Activated T-helper 2 cell treated with anti-CD3 and anti-CD28 coated beads, Interferon-gamma antibody, Interleukin-2, Interleukin-4, amounts not matched to agents 10 μg/mL and 5 μg/mL and 100 μg/mL, durations not matched to agents 14 hours and 24 hours and 36 hours (primary cell): ENCODE data around the gene GALNT6. TPM values are rescaled to one million over a fixed set of nuclear protein-coding genes. Genes with fewer than 3 reads are reported as not detected.

Experiments
- DNase-seq: peaks from one replicate; pipeline ENCODE4 v3.0.0; 2021; ENCODE audit warnings: low spot score
- H3K27ac Mint-ChIP-seq: one replicate; pipeline ENCODE4 v1.8.0; 2021; ENCODE audit warnings: mixed read lengths
- H3K27me3 Mint-ChIP-seq: one replicate; pipeline ENCODE4 v1.8.0; 2021; ENCODE audit warnings: low read depth, mixed read lengths
- H3K36me3 Mint-ChIP-seq: one replicate; pipeline ENCODE4 v1.8.0; 2021; ENCODE audit warnings: low read depth, mixed read lengths
- H3K4me1 Mint-ChIP-seq: one replicate; pipeline ENCODE4 v1.8.0; 2021; ENCODE audit warnings: low read depth, mixed read lengths
- H3K4me3 Mint-ChIP-seq: one replicate; pipeline ENCODE4 v1.8.0; 2021; ENCODE audit warnings: low read depth, mild to moderate bottlenecking, moderate library complexity, mixed read lengths
- H3K9me3 Mint-ChIP-seq: one replicate; pipeline ENCODE4 v1.8.0; 2021; ENCODE audit warnings: mixed read lengths
- intact Hi-C: fragments of 100-400 bp; cut with micrococcal nuclease; formaldehyde crosslinking; loops from one replicate; pipeline ENCODE4 v1.15.1; 2023
- total RNA-seq: library from RNA; stranded (reverse); gene quantifications from 2 replicates; pipeline ENCODE4 v1.2.3, GENCODE V29; 2022

The GALNT6 gene
- total RNA-seq, 1 donor from 2014 or later = 19.9 TPM

DNA sequence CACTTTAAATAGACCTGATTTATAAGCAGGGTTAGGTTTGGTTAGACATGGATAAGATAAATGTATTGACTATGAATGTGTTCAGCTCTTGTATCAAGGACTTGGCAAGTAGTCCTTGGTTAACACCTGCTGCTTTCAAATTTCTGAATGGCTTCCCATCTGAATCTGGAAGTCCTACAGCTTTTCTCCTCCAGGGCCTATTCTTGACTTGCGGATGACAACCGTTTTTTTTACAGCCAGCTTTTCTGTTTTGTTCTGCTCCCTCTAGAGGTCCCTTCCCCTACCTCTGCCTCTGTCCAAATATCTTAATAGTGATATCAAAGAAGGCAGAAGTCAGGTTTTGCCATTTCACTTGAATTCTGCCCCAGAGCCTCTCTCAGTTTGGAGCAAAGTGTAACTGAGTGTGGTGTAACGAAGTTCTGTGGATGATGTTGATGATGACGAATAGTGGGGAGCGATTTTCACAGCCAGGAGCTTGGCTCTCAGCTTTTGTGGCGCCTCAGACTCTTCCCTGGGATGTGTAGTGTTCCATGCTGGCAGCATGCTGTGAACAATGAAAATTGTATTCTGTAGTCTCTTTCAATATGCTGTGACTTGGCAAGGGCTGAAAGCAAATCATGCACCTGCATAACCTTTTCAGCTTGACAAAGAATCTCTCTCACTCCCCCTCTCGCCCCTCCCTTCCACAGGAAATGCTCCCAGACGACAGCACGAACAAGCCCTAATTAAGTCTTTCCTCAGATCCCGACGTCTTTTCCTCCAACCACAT, 28.4 kb upstream of the GALNT6 start:
- DNase-seq = no peak
- no peaks in the 10 kb centered on the region for H3K9me3 Mint-ChIP-seq
- intact Hi-C loops = loop anchor here (5.0 kb wide), 2 partner anchors 403 to 458 kb away; no protein-coding TSS in a partner anchor
- no peak overlapping the region for H3K4me3 Mint-ChIP-seq
- no peaks in the 10 kb centered on the region for H3K36me3 Mint-ChIP-seq
- peaks cover 14% of the 10 kb centered on the region for H3K27me3 Mint-ChIP-seq
- no peak overlapping the region for H3K27ac Mint-ChIP-seq
- peaks cover 4% of the 10 kb centered on the region for H3K4me1 Mint-ChIP-seq

DNA sequence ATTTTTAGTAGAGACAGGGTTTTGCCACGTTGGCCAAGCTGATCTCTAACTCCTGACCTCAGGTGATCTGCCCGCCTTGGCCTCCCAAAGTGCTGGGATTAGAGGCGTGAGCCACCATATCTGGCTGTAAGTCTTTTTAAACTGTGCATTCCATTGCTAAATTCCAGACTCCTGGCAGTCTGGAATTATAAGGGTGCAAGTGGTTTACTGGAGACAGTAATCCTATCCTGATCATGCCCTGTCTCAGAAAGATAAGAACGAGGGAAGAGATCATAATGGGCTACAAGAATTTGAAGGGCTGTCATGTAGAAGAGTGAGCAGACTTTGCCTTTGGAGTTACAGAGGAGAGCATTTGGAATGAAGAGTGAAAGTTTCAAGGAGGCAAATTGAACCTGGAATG, 26.6 kb upstream of the GALNT6 start:
- DNase-seq = no peak
- no peak overlapping the region for H3K4me3 Mint-ChIP-seq
- H3K27ac Mint-ChIP-seq = no peak overlapping the region
- no peaks in the 10 kb centered on the region for H3K9me3 Mint-ChIP-seq
- no peaks in the 10 kb centered on the region for H3K36me3 Mint-ChIP-seq
- H3K27me3 Mint-ChIP-seq = peaks cover 20% of the 10 kb centered on the region
- intact Hi-C loops = no loop called here
- H3K4me1 Mint-ChIP-seq = peaks cover 2% of the 10 kb centered on the region

DNA sequence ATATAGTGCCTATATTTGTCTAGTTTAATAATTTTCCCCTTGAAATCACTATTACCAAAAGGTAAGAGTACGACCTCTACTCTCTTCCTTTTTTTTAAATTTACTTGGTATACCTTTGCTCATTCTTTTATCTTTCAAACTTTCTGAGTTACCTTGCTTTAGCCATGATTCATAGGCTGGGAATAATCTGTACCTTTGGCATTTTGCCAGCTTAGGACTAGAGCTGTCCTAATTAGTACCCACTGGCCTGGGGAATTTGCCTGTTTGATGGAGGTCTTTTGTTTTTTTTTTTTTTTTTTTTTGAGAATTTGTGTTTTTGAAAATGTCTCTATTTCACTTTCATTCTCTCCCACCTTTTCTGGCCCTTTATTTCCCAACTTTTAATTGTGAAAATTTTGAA, 24.7 kb upstream of the GALNT6 start:
- Mint-ChIP-seq H3K4me1 (peaks cover 2% of the 10 kb centered on the region), H3K4me3 (no peak overlapping the region), H3K27ac (no peak overlapping the region), H3K36me3 (no peaks in the 10 kb centered on the region), H3K27me3 (peaks cover 26% of the 10 kb centered on the region), H3K9me3 (no peaks in the 10 kb centered on the region)
- DNase-seq = no peak
- intact Hi-C loops = no loop called here

DNA sequence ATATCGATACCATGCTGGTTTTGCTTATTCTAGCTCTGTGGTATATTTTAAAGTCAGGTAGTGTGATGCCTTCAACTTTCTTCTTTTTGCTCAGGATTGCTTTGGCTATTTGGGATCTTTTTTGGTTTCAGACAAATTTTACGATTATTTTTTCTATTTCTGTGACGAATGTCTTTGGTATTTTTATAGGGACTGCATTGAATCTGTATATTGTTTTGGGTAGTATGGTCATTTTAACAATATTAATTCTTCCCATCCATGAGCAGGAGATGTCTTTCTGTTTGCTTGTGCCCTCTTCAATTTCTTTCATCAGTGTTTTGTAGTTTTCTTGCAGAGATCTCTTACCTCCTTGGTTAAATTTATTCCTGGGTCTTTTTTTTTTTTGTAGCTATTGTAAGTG, 22.6 kb upstream of the GALNT6 start:
- no peak for DNase-seq
- Mint-ChIP-seq H3K4me1 (peaks cover 2% of the 10 kb centered on the region), H3K27me3 (peaks cover 26% of the 10 kb centered on the region), H3K27ac (no peak overlapping the region), H3K36me3 (no peaks in the 10 kb centered on the region), H3K9me3 (no peaks in the 10 kb centered on the region), H3K4me3 (no peak overlapping the region)
- intact Hi-C loops = no loop called here

DNA sequence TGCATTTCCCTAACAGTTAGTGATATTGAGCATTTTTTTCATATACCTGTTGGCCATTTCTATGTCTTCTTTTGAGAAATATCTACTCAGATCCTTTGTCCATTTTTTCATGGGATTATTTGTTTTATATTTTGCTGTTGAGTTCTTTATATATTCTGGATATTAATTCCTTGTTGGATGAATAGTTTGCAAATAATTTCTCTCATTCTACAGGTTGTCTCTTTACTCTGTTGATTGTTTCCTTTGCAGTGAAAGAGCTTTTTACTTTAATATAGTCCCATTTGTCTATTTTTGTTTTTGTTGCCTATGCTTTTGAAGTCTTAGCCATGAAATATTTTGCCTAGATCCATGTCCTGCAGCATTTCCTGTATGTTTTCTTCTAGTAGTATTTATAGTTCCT, 21.9 kb upstream of the GALNT6 start:
- DNase-seq = no peak
- Mint-ChIP-seq H3K27me3 (peaks cover 26% of the 10 kb centered on the region), H3K9me3 (no peaks in the 10 kb centered on the region), H3K27ac (no peak overlapping the region), H3K4me3 (no peak overlapping the region), H3K4me1 (peaks cover 2% of the 10 kb centered on the region), H3K36me3 (no peaks in the 10 kb centered on the region)
- intact Hi-C loops = no loop called here

DNA sequence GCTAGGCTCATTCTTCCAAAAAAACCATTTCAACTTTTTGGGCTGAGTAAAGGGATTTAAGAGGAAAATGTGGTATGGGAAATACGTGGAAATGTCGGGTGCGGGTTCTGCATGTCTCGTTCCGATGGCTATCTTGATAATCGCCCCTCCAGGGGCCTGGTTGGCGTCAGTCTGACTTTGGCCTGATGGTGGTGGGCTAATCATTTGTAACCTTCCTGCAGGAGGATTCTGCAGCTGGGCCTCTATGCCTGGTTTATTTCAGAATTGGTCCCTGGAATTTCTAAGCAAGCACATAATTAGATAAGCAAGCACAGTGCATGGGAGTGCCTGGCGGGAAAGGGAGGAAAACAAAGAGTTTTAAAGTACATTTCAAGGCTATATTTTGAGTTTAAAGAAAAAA, 18.6 kb upstream of the GALNT6 start:
- Mint-ChIP-seq H3K27me3 (peaks cover 16% of the 10 kb centered on the region), H3K9me3 (no peaks in the 10 kb centered on the region), H3K4me1 (peaks cover 6% of the 10 kb centered on the region), H3K36me3 (no peaks in the 10 kb centered on the region), H3K4me3 (no peak overlapping the region), H3K27ac (no peak overlapping the region)
- no peak for DNase-seq
- intact Hi-C loops = no loop called here

DNA sequence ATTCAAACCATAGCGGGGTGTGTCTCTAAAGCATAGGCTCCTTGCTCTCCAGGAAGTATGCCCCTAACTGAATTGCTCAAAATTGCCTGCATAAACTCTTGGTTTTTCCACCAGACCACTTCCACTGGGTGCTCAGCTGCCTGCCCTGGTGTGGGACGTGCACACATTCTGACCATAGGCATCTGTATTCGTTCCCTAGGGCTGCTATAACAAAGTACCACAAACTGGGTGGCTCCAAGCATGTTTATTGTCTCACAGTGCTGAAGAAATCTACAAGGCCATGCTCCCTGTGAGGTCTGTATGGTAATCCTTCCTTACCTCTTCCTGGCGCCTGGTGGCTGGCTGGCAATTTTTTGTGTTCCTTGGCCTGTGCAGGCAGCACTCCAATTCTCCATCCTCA, 16.4 kb upstream of the GALNT6 start:
- no peak overlapping the region for H3K4me3 Mint-ChIP-seq
- intact Hi-C loops = no loop called here
- no peaks in the 10 kb centered on the region for H3K36me3 Mint-ChIP-seq
- H3K9me3 Mint-ChIP-seq = no peaks in the 10 kb centered on the region
- H3K27me3 Mint-ChIP-seq = peaks cover 5% of the 10 kb centered on the region
- H3K4me1 Mint-ChIP-seq = peaks cover 4% of the 10 kb centered on the region
- H3K27ac Mint-ChIP-seq = no peak overlapping the region
- DNase-seq = no peak

DNA sequence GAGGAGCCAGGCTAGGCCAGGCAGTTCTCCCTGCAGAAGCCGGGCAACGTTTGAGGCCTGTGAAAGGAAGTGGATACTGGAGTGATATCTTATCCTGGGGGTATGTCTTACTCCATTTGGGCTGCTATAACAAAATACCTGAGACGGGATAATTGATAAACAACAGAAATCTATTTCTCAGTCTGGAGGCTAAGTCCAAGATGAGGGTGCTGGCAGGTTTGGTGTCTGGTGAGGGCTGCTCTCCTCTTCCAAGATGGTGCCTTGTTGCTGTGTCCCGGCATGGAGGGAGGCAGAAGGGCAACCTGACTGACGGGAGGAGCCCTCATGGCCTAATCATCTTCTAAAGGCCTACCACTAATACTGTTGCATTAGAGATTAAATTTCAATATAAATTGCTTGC, 15.7 kb upstream of the GALNT6 start:
- DNase-seq = no peak
- H3K27ac Mint-ChIP-seq = no peak overlapping the region
- H3K9me3 Mint-ChIP-seq = no peaks in the 10 kb centered on the region
- intact Hi-C loops = no loop called here
- H3K4me3 Mint-ChIP-seq = no peak overlapping the region
- peaks cover 2% of the 10 kb centered on the region for H3K27me3 Mint-ChIP-seq
- no peaks in the 10 kb centered on the region for H3K36me3 Mint-ChIP-seq
- H3K4me1 Mint-ChIP-seq = peaks cover 4% of the 10 kb centered on the region

DNA sequence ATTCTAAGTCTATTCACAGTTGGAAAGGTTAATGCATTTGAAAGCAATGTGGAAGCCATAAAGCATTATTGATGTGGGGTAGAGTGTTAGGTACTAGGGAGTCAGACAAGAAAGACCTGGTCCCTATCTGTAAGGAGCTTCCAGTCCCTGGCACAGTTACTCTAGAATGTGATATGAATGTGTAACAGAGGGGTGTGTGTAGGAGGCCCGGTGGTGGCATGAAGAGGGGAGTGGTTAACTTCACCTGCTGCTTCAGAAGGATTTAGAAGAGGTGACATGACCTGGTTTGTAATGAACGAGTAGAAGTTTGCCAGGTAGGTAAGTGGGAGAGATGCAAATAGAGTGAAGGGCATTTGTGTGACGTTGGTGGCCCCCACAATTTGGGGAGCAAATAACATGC, 15.1 kb upstream of the GALNT6 start:
- no peak overlapping the region for H3K27ac Mint-ChIP-seq
- peaks cover 4% of the 10 kb centered on the region for H3K4me1 Mint-ChIP-seq
- no peak overlapping the region for H3K4me3 Mint-ChIP-seq
- no peaks in the 10 kb centered on the region for H3K27me3 Mint-ChIP-seq
- H3K36me3 Mint-ChIP-seq = no peaks in the 10 kb centered on the region
- intact Hi-C loops = no loop called here
- DNase-seq = no peak
- H3K9me3 Mint-ChIP-seq = no peaks in the 10 kb centered on the region

DNA sequence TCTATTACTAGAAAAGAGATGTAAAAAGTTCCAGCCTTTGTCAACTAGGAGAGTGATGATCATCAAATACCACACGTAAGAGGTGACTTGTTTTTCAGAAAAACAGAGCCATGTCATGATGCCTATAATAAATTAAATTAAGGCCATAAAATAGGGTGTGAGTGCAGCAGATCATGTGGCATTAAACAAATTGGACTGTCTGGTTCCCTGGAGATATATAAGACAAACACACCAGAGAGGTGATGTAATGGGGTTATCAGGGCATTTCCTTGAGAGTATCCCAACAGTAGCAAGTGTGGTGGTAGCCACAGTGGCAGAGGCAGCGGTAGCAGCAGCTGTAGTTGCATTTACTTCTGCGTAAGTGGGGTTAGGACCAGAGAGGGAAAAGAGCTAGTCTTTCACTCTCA, 14.6 kb upstream of the GALNT6 start:
- Mint-ChIP-seq H3K27ac (no peak overlapping the region), H3K27me3 (no peaks in the 10 kb centered on the region), H3K4me1 (peaks cover 4% of the 10 kb centered on the region), H3K36me3 (no peaks in the 10 kb centered on the region), H3K4me3 (no peak overlapping the region), H3K9me3 (no peaks in the 10 kb centered on the region)
- no peak for DNase-seq
- intact Hi-C loops = no loop called here

DNA sequence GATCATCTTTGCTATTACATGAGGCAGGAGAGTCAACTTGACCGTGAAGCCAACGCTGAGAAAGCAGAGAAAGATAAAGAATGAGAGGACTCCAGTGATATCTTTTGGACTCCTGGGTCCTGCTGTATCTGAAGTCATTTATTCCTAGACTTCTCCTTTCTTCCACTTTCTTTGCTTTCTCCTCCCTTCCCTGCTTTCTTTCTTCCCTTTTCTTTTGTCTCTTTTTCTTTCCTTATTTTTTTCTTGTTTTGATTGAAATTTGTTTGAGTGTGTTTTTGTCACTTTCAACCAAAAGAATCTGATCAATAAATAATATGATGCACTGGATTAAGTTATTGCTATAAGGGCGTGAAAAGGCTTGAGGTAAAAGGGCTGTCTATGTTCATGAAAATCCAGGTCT, 13.4 kb upstream of the GALNT6 start:
- H3K27ac Mint-ChIP-seq = no peak overlapping the region
- intact Hi-C loops = no loop called here
- H3K4me3 Mint-ChIP-seq = no peak overlapping the region
- no peaks in the 10 kb centered on the region for H3K27me3 Mint-ChIP-seq
- H3K36me3 Mint-ChIP-seq = no peaks in the 10 kb centered on the region
- H3K9me3 Mint-ChIP-seq = no peaks in the 10 kb centered on the region
- no peak for DNase-seq
- H3K4me1 Mint-ChIP-seq = peaks cover 4% of the 10 kb centered on the region

DNA sequence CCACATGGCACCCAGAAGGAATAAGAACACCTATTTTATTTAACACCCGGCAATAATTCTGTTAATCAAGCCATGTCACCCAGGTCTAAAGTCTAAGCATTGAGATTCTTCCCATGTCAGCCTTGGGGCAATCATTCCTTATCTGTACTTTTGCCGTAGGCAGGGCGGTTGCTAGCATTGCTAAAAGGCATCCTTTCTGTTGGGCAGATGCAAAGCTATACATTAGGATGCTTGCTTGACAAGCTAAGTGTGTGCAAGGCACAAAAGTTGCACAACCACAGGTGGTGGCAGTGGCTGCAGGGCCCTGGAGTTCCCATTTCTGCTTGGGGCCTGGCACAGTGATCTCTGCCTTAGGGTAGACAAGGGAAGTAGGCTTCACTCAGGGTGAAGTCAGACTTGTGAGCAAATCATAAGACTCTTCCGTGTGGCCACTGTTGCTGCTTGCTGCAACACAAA, 12.5 kb upstream of the GALNT6 start:
- Mint-ChIP-seq H3K36me3 (no peaks in the 10 kb centered on the region), H3K9me3 (no peaks in the 10 kb centered on the region), H3K27ac (no peak overlapping the region), H3K4me3 (no peak overlapping the region), H3K4me1 (peaks cover 4% of the 10 kb centered on the region), H3K27me3 (peaks cover 4% of the 10 kb centered on the region)
- DNase-seq = no peak
- intact Hi-C loops = no loop called here

DNA sequence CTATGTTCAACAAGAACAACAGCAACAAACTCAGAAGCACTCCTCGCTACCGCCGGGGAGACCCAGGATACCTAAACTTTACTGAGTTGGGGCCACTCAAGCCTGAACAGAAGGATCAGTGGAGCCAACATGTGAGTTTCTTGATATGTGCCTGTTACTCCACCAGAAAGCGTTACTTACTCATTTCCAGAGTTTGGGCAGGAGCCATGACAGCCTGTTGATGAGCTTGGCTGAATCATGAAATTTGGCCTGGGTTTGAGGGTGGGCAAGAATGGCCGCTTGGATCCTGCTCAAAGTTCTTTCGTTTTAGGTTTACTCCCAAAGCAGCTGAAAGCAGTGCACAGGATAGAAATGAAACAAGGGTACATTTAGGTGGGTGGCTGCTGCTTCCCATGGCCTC, 12.0 kb upstream of the GALNT6 start:
- Mint-ChIP-seq H3K4me1 (peaks cover 4% of the 10 kb centered on the region), H3K27me3 (peaks cover 5% of the 10 kb centered on the region), H3K9me3 (no peaks in the 10 kb centered on the region), H3K4me3 (no peak overlapping the region), H3K27ac (no peak overlapping the region), H3K36me3 (no peaks in the 10 kb centered on the region)
- no peak for DNase-seq
- intact Hi-C loops = no loop called here

DNA sequence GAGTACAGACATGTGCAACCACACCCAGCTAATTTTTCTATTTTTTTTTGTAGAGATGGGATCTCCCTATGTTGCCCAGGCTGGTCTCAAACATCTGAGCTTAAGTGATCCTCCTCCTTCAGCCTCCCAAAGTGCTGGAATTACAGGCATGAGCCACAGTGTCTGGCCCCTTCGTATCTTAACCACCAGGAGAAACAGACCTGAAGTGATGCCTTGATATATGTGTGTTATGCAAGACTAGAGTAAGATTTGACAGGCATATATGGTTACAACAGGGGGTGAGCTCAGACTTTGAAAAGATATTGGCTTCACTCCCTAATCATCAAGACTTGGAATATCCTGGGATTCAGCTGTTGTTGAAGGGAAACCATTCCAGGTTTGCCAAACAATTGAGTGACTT, 10.7 kb upstream of the GALNT6 start:
- peaks cover 9% of the 10 kb centered on the region for H3K27me3 Mint-ChIP-seq
- no peak for DNase-seq
- H3K9me3 Mint-ChIP-seq = no peaks in the 10 kb centered on the region
- intact Hi-C loops = no loop called here
- H3K4me1 Mint-ChIP-seq = no peaks in the 10 kb centered on the region
- H3K36me3 Mint-ChIP-seq = no peaks in the 10 kb centered on the region
- H3K4me3 Mint-ChIP-seq = no peak overlapping the region
- H3K27ac Mint-ChIP-seq = no peak overlapping the region
